PC-9 (cell line): ENCODE results near the gene NLRC3.

Experiments
- EZH2 ChIP-seq: fragments of 200-600 bp; sonication (generic); IDR thresholded peaks from 2 replicates; pipeline ENCODE4 v1.8.0; 2017; ENCODE audit warnings: antibody characterized with exemption, low read depth
- TF ChIP-seq, protein P1 (sequence below): fragments of 200-600 bp; sonication (generic); conservative IDR thresholded peaks from 2 replicates; pipeline ENCODE4 v1.6.1; 2017; ENCODE audit warnings: mixed run types, antibody characterized with exemption, mild to moderate bottlenecking, moderate library complexity

GRCh38 chr16:3599922-3600321 is 22.7 kb upstream of the NLRC3 start:
- TF ChIP-seq, protein P1, sequence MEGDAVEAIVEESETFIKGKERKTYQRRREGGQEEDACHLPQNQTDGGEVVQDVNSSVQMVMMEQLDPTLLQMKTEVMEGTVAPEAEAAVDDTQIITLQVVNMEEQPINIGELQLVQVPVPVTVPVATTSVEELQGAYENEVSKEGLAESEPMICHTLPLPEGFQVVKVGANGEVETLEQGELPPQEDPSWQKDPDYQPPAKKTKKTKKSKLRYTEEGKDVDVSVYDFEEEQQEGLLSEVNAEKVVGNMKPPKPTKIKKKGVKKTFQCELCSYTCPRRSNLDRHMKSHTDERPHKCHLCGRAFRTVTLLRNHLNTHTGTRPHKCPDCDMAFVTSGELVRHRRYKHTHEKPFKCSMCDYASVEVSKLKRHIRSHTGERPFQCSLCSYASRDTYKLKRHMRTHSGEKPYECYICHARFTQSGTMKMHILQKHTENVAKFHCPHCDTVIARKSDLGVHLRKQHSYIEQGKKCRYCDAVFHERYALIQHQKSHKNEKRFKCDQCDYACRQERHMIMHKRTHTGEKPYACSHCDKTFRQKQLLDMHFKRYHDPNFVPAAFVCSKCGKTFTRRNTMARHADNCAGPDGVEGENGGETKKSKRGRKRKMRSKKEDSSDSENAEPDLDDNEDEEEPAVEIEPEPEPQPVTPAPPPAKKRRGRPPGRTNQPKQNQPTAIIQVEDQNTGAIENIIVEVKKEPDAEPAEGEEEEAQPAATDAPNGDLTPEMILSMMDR, result no peak
- TF ChIP-seq EZH2, result no peak
